Fibroblast of the conjunctiva (primary cell): ENCODE data around the gene YJEFN3.

ENCODE experiments used
- DNase-seq: peaks from one replicate; pipeline ENCODE4 v3.0.0-alpha.2; 2010; ENCODE audit warnings: low read depth

YJEFN3 gene

GRCh38 chr19:19528721-19529490 is at the start of gene YJEFN3:
Gene YJEFN3, plus strand, starts transcription at chr19:19528911. Its CDS starts 22 bp downstream, at chr19:19528933.
- no peak for DNase-seq

GRCh38 chr19:19480688-19481087 is 48.0 kb upstream of the YJEFN3 start:
- no peak for DNase-seq

GRCh38 chr19:19482809-19483596 is 45.7 kb upstream of the YJEFN3 start:
- DNase-seq, result no peak

- DNase-seq, result no peak
These were observed 43.3 kb upstream of the YJEFN3 start for GRCh38 chr19:19485161-19485997.

GRCh38 chr19:19485998-19486290 is 42.8 kb upstream of the YJEFN3 start:
- DNase-seq, result no peak

- DNase-seq, result no peak
These were observed 42.2 kb upstream of the YJEFN3 start for GRCh38 chr19:19486343-19487076.

- no peak for DNase-seq
These were observed 41.4 kb upstream of the YJEFN3 start for GRCh38 chr19:19487077-19487949.

- DNase-seq, result no peak
These were observed 40.5 kb upstream of the YJEFN3 start for GRCh38 chr19:19487950-19488874.

- DNase-seq, result peak; percentile 94
These were observed 39.6 kb upstream of the YJEFN3 start for GRCh38 chr19:19488875-19489690.

GRCh38 chr19:19489804-19490204 is 38.9 kb upstream of the YJEFN3 start:
- DNase-seq, result no peak

- peak; percentile 82 for DNase-seq
These were observed 38.3 kb upstream of the YJEFN3 start for GRCh38 chr19:19490214-19490968.

- DNase-seq, result no peak
These were observed 37.2 kb upstream of the YJEFN3 start for GRCh38 chr19:19491321-19492025.

- no peak for DNase-seq
These were observed 36.6 kb upstream of the YJEFN3 start for GRCh38 chr19:19492026-19492610.

GRCh38 chr19:19493841-19494546 is 34.7 kb upstream of the YJEFN3 start:
- no peak for DNase-seq

GRCh38 chr19:19495614-19496603 is 32.8 kb upstream of the YJEFN3 start:
- no peak for DNase-seq
